ACC112 (cell line): ENCODE data around the gene C16orf96.

Experiments used
- H2AFZ ChIP-seq: fragments of 200-600 bp; sonication (generic); one replicate; pipeline ENCODE4 v1.6.0; 2017; ENCODE audit warnings: antibody characterized with exemption, low read length; ENCODE audit not compliant: unreplicated experiment
- H3K27ac ChIP-seq: fragments of 200-600 bp; sonication (generic); 2 replicates; pipeline ENCODE4 v1.5.1; 2014; ENCODE audit warnings: low read depth, mild to moderate bottlenecking, antibody characterized with exemption, low read length, moderate library complexity
- H3K27me3 ChIP-seq: fragments of 200-600 bp; sonication (generic); 2 replicates; pipeline ENCODE4 v1.6.1; 2014; ENCODE audit warnings: mild to moderate bottlenecking, antibody characterized with exemption, low read length, moderate library complexity, mixed read lengths; ENCODE audit not compliant: insufficient read depth
- H3K36me3 ChIP-seq: fragments of 200-600 bp; sonication (generic); 2 replicates; pipeline ENCODE4 v1.6.1; 2016; ENCODE audit warnings: mild to moderate bottlenecking, antibody characterized with exemption, low read length, moderate library complexity, mixed read lengths; ENCODE audit not compliant: insufficient read depth
- H3K4me1 ChIP-seq: fragments of 200-600 bp; sonication (generic); one replicate; pipeline ENCODE4 v1.6.1; 2016; ENCODE audit warnings: low read length, mixed read lengths; ENCODE audit not compliant: insufficient read depth, unreplicated experiment, control insufficient read depth
- H3K4me3 ChIP-seq: fragments of 200-600 bp; sonication (generic); 2 replicates; pipeline ENCODE4 v1.5.1; 2014; ENCODE audit warnings: mild to moderate bottlenecking, low read depth, low read length
- H3K79me2 ChIP-seq: fragments of 200-600 bp; sonication (generic); one replicate; pipeline ENCODE4 v1.6.0; 2016; ENCODE audit warnings: low read length; ENCODE audit not compliant: control insufficient read depth, unreplicated experiment, insufficient read depth

C16orf96 gene

GRCh38 chr16:4588386-4588785 is 32.2 kb downstream of the C16orf96 start:
- Histone ChIP-seq H3K79me2 (no peaks in the 10 kb centered on the region), H3K4me3 (no peak overlapping the region), H3K27me3 (peaks cover 28% of the 10 kb centered on the region), H3K4me1 (no peaks in the 10 kb centered on the region), H3K27ac (no peak overlapping the region), H2AFZ (no peak overlapping the region), H3K36me3 (no peaks in the 10 kb centered on the region)

GRCh38 chr16:4588961-4589360 is 32.8 kb downstream of the C16orf96 start:
- Histone ChIP-seq H3K79me2 (no peaks in the 10 kb centered on the region), H3K4me3 (no peak overlapping the region), H3K4me1 (no peaks in the 10 kb centered on the region), H2AFZ (no peak overlapping the region), H3K27me3 (peaks cover 28% of the 10 kb centered on the region), H3K36me3 (no peaks in the 10 kb centered on the region), H3K27ac (no peak overlapping the region)

- Histone ChIP-seq H3K4me1 (no peaks in the 10 kb centered on the region), H3K27ac (no peak overlapping the region), H3K4me3 (no peak overlapping the region), H3K79me2 (no peaks in the 10 kb centered on the region), H2AFZ (no peak overlapping the region), H3K27me3 (peaks cover 26% of the 10 kb centered on the region), H3K36me3 (no peaks in the 10 kb centered on the region)
Observed at GRCh38 chr16:4591191-4591590, 35.1 kb downstream of the C16orf96 start.

GRCh38 chr16:4591706-4592470 is 35.7 kb downstream of the C16orf96 start:
- H3K4me1 ChIP-seq: no peaks in the 10 kb centered on the region
- H2AFZ ChIP-seq: no peak overlapping the region
- no peaks in the 10 kb centered on the region for H3K36me3 ChIP-seq
- H3K79me2 ChIP-seq: no peaks in the 10 kb centered on the region
- H3K4me3 ChIP-seq: no peak overlapping the region
- no peak overlapping the region for H3K27ac ChIP-seq
- peaks cover 23% of the 10 kb centered on the region for H3K27me3 ChIP-seq

- Histone ChIP-seq H3K27me3 (peaks cover 14% of the 10 kb centered on the region; the same call in 1 of the 2 replicates), H3K36me3 (no peaks in the 10 kb centered on the region), H3K79me2 (no peaks in the 10 kb centered on the region), H3K4me1 (no peaks in the 10 kb centered on the region), H3K4me3 (no peak overlapping the region), H3K27ac (no peak overlapping the region), H2AFZ (no peak overlapping the region)
Observed at GRCh38 chr16:4593086-4593485, 36.9 kb downstream of the C16orf96 start.

GRCh38 chr16:4594433-4595410 is 38.6 kb downstream of the C16orf96 start:
- H3K4me3 ChIP-seq: no peak overlapping the region
- no peak overlapping the region for H2AFZ ChIP-seq
- 0 out of 2 replicates have a peak, but pooled peaks cover 8% of the 10 kb centered on the region for H3K27me3 ChIP-seq
- H3K79me2 ChIP-seq: no peaks in the 10 kb centered on the region
- no peaks in the 10 kb centered on the region for H3K4me1 ChIP-seq
- H3K27ac ChIP-seq: no peak overlapping the region
- no peaks in the 10 kb centered on the region for H3K36me3 ChIP-seq

GRCh38 chr16:4597174-4597573 is 41.0 kb downstream of the C16orf96 start:
- H3K4me1 ChIP-seq: peaks cover 5% of the 10 kb centered on the region
- H3K27me3 ChIP-seq: 0 out of 2 replicates have a peak, but pooled peaks cover 10% of the 10 kb centered on the region
- no peak overlapping the region for H3K27ac ChIP-seq
- no peak overlapping the region for H2AFZ ChIP-seq
- H3K4me3 ChIP-seq: no peak overlapping the region
- no peaks in the 10 kb centered on the region for H3K79me2 ChIP-seq
- H3K36me3 ChIP-seq: no peaks in the 10 kb centered on the region

- Histone ChIP-seq H2AFZ (no peak overlapping the region), H3K4me1 (peaks cover 5% of the 10 kb centered on the region), H3K36me3 (no peaks in the 10 kb centered on the region), H3K4me3 (no peak overlapping the region), H3K27me3 (0 out of 2 replicates have a peak, but pooled peaks cover 10% of the 10 kb centered on the region), H3K79me2 (no peaks in the 10 kb centered on the region), H3K27ac (no peak overlapping the region)
Observed at GRCh38 chr16:4599037-4599436, 42.9 kb downstream of the C16orf96 start.

GRCh38 chr16:4599545-4599944 is 43.4 kb downstream of the C16orf96 start:
- H3K36me3 ChIP-seq: no peaks in the 10 kb centered on the region
- H3K4me3 ChIP-seq: no peak overlapping the region
- no peaks in the 10 kb centered on the region for H3K79me2 ChIP-seq
- H3K27me3 ChIP-seq: 0 out of 2 replicates have a peak, but pooled peaks cover 10% of the 10 kb centered on the region
- peaks cover 5% of the 10 kb centered on the region for H3K4me1 ChIP-seq
- no peak overlapping the region for H2AFZ ChIP-seq
- no peak overlapping the region for H3K27ac ChIP-seq

GRCh38 chr16:4601036-4601863 is 45.1 kb downstream of the C16orf96 start:
- no peaks in the 10 kb centered on the region for H3K36me3 ChIP-seq
- no peak overlapping the region for H3K4me3 ChIP-seq
- no peaks in the 10 kb centered on the region for H3K79me2 ChIP-seq
- H3K27me3 ChIP-seq: 0 out of 2 replicates have a peak, but pooled peaks cover 10% of the 10 kb centered on the region
- no peak overlapping the region for H2AFZ ChIP-seq
- peaks cover 5% of the 10 kb centered on the region for H3K4me1 ChIP-seq
- H3K27ac ChIP-seq: no peak overlapping the region
